H1 (cell line): ENCODE data around the gene RASAL1. TPM values are rescaled to one million over a fixed set of nuclear protein-coding genes. Genes with fewer than 3 reads are reported as not detected.

Experiments
- CTCF ChIA-PET: fragments of 300-600 bp; sonication (Branson Sonifier 250); formaldehyde crosslinking; loops from one replicate; lab custom pipeline; 2021; ENCODE audit not compliant: partially characterized antibody; lab: Charles Lee
- POLR2A ChIA-PET: fragments of 300-600 bp; sonication (Branson Sonifier 250); formaldehyde crosslinking; loops from one replicate; lab custom pipeline; 2021; ENCODE audit warnings: inconsistent platforms; ENCODE audit not compliant: partially characterized antibody; lab: Charles Lee
- DNase-seq, 2 experiments: peaks; one replicate each; pipeline versions ENCODE4 v3.0.0 to v3.0.0-alpha.2; 2010 to 2022; ENCODE audit warnings: low spot score in 2 of 2, low read depth in 1 of 2, mixed read lengths in 1 of 2
- FAIRE-seq: peaks from 2 replicates; lab custom pipeline; 2011; peaks lifted over from hg19 to GRCh38; lab: Jason Lieb, UNC
- H2AFZ ChIP-seq: 2 replicates; pipeline ENCODE4 v1.8.1; 2012; ENCODE audit warnings: low read length, inconsistent platforms
- H2AK5ac ChIP-seq: 2 replicates; pipeline ENCODE4 v1.6.1; 2013; ENCODE audit warnings: low read depth, low read length
- H2BK120ac ChIP-seq: replicated peaks from 2 replicates; pipeline ENCODE3; 2013; ENCODE audit warnings: low read depth, low read length, inconsistent platforms
- H2BK12ac ChIP-seq: 2 replicates; pipeline ENCODE4 v1.6.1; 2013; ENCODE audit warnings: low read depth, low read length
- H2BK15ac ChIP-seq: 2 replicates; pipeline ENCODE4 v1.6.1; 2013; ENCODE audit warnings: low read length
- H2BK20ac ChIP-seq: 2 replicates; pipeline ENCODE4 v1.6.1; 2013; ENCODE audit warnings: low read length
- H2BK5ac ChIP-seq: 2 replicates; pipeline ENCODE4 v1.6.1; 2013; ENCODE audit warnings: low read depth, low read length
- H3K14ac ChIP-seq: 2 replicates; pipeline ENCODE4 v1.6.1; 2013; ENCODE audit warnings: inconsistent platforms; ENCODE audit not compliant: insufficient read length
- H3K18ac ChIP-seq: 2 replicates; pipeline ENCODE4 v1.6.1; 2013; ENCODE audit warnings: low read length; ENCODE audit errors: extremely low read depth
- H3K23ac ChIP-seq: 2 replicates; pipeline ENCODE4 v1.6.1; 2013; ENCODE audit warnings: inconsistent platforms; ENCODE audit not compliant: insufficient read length
- H3K23me2 ChIP-seq: 2 replicates; pipeline ENCODE4 v1.6.1; 2013; ENCODE audit warnings: low read depth, low read length
- H3K27ac ChIP-seq: 2 replicates; pipeline ENCODE4 v1.6.1; 2011; ENCODE audit warnings: low read depth, low read length, inconsistent platforms
- H3K27me3 ChIP-seq, 4 experiments: replicated peaks in 1 of 4; 1 replicate in 1 of 4; 2 replicates in 3 of 4; pipeline versions ENCODE4 v1.6.1 to v1.8.1; 2011 to 2013; ENCODE audit warnings: low read length in 3 of 4, mild to moderate bottlenecking in 3 of 4, inconsistent platforms in 2 of 4, mixed read lengths in 2 of 4, moderate library complexity in 1 of 4; ENCODE audit not compliant: control insufficient read depth in 3 of 4, insufficient read depth in 3 of 4; ENCODE audit errors: extremely low read depth in 1 of 4
- H3K36me3 ChIP-seq, 4 experiments: 2 replicates each; pipeline versions ENCODE4 v1.6.1 to v1.8.1; 2011 to 2013; ENCODE audit warnings: mild to moderate bottlenecking in 4 of 4, low read length in 3 of 4, moderate library complexity in 2 of 4, control low read depth in 1 of 4, inconsistent platforms in 1 of 4; ENCODE audit not compliant: insufficient read depth in 4 of 4, control insufficient read depth in 2 of 4
- H3K4ac ChIP-seq: replicated peaks from 2 replicates; pipeline ENCODE3; 2013; ENCODE audit warnings: low read length, low read depth, mixed read lengths, inconsistent platforms; ENCODE audit not compliant: insufficient read length
- H3K4me1 ChIP-seq, 4 experiments: replicated peaks in 1 of 4; 1 replicate in 1 of 4; 2 replicates in 3 of 4; pipeline versions ENCODE4 v1.6.1 to v1.8.1; 2011 to 2013; ENCODE audit warnings: low read length in 3 of 4, inconsistent platforms in 2 of 4, mixed read lengths in 1 of 4; ENCODE audit not compliant: insufficient read depth in 4 of 4, control insufficient read depth in 3 of 4
- H3K4me2 ChIP-seq, 2 experiments: 2 replicates each; pipeline versions ENCODE4 v1.6.1 to v1.8.1; 2011 to 2013; ENCODE audit warnings: low read depth in 2 of 2, low read length in 2 of 2, control low read depth in 1 of 2, inconsistent platforms in 1 of 2, mild to moderate bottlenecking in 1 of 2; ENCODE audit not compliant: insufficient read depth in 1 of 2
- H3K4me3 ChIP-seq, 4 experiments: fragments of 200-600, 300-600 bp in 1 of 4; sonication (generic), shearing (Covaris generic), sonication (Bioruptor Twin) in 1 of 4; 2 replicates each; pipeline versions ENCODE4 v1.5.1 to v1.8.1; 2011 to 2016; ENCODE audit warnings: low read length in 4 of 4, low read depth in 3 of 4, control low read depth in 2 of 4, inconsistent platforms in 2 of 4, mild to moderate bottlenecking in 2 of 4, mixed read lengths in 1 of 4, moderate library complexity in 1 of 4; ENCODE audit not compliant: insufficient read depth in 2 of 4; ENCODE audit errors: extremely low read depth in 1 of 4
- H3K56ac ChIP-seq: replicated peaks from 2 replicates; pipeline ENCODE3; 2013; ENCODE audit warnings: low read depth, mild to moderate bottlenecking, mixed read lengths, low read length, inconsistent platforms; ENCODE audit not compliant: insufficient read length
- H3K79me1 ChIP-seq: 2 replicates; pipeline ENCODE4 v1.6.1; 2013; ENCODE audit warnings: low read depth, low read length, control low read depth
- H3K79me2 ChIP-seq, 2 experiments: 2 replicates each; pipeline versions ENCODE4 v1.6.1 to v1.8.1; 2012 to 2013; ENCODE audit warnings: low read length in 2 of 2, mild to moderate bottlenecking in 2 of 2, inconsistent platforms in 1 of 2; ENCODE audit not compliant: insufficient read depth in 2 of 2, control insufficient read depth in 1 of 2
- H3K9ac ChIP-seq, 4 experiments: replicated peaks in 1 of 4; 1 replicate in 1 of 4; 2 replicates in 3 of 4; pipeline versions ENCODE4 v1.6.1 to v1.8.1; 2011 to 2013; ENCODE audit warnings: low read depth in 3 of 4, low read length in 3 of 4, control low read depth in 2 of 4, mild to moderate bottlenecking in 2 of 4, moderate library complexity in 2 of 4, inconsistent platforms in 1 of 4; ENCODE audit errors: extremely low read depth in 1 of 4
- H3K9me3 ChIP-seq, 2 experiments: 2 replicates each; pipeline versions ENCODE4 v1.6.1 to v1.8.1; 2012 to 2013; ENCODE audit warnings: mild to moderate bottlenecking in 2 of 2, moderate library complexity in 2 of 2, control low read depth in 1 of 2, inconsistent platforms in 1 of 2, low read depth in 1 of 2, low read length in 1 of 2, mixed read lengths in 1 of 2; ENCODE audit not compliant: insufficient read depth in 2 of 2
- H4K20me1 ChIP-seq, 2 experiments: replicated peaks in 1 of 2; 2 replicates each; pipeline versions ENCODE3 to v1.8.1; 2011 to 2013; ENCODE audit warnings: inconsistent platforms in 2 of 2, low read length in 2 of 2, mild to moderate bottlenecking in 1 of 2; ENCODE audit not compliant: insufficient read depth in 2 of 2, control insufficient read depth in 1 of 2
- H4K5ac ChIP-seq: 2 replicates; pipeline ENCODE4 v1.6.1; 2013; ENCODE audit warnings: low read length, low read depth, mixed read lengths, inconsistent platforms; ENCODE audit not compliant: insufficient read length
- H4K8ac ChIP-seq: 2 replicates; pipeline ENCODE4 v1.8.0; 2013; ENCODE audit warnings: mild to moderate bottlenecking, moderate library complexity, low read length, inconsistent platforms; ENCODE audit not compliant: insufficient read depth; ENCODE audit errors: extremely low read depth
- H4K91ac ChIP-seq: replicated peaks from 2 replicates; pipeline ENCODE3; 2013; ENCODE audit warnings: low read length, mixed read lengths, inconsistent platforms; ENCODE audit not compliant: insufficient read length
- BCL11A ChIP-seq, 2 experiments: IDR thresholded peaks; one replicate each; pipeline ENCODE4 v1.6.1; 2011; ENCODE audit warnings: low read depth in 2 of 2, low read length in 2 of 2, mild to moderate bottlenecking in 2 of 2
- CHD2 ChIP-seq: IDR thresholded peaks from 2 replicates; pipeline ENCODE4 v1.6.1; 2012; ENCODE audit warnings: low read length, improper control_type of control experiment
- CREB1 ChIP-seq: IDR thresholded peaks from 2 replicates; pipeline ENCODE4 v1.6.1; 2012; ENCODE audit warnings: inconsistent platforms
- EP300 ChIP-seq, 2 experiments: IDR thresholded peaks; 1 replicate in 1 of 2; 2 replicates in 1 of 2; pipeline ENCODE4 v1.6.1; 2011 to 2012; ENCODE audit warnings: low read depth in 2 of 2, low read length in 2 of 2, mild to moderate bottlenecking in 2 of 2, borderline replicate concordance in 1 of 2, inconsistent platforms in 1 of 2, moderate library complexity in 1 of 2
- GABPA ChIP-seq: IDR thresholded peaks from 2 replicates; pipeline ENCODE4 v1.6.1; 2011; ENCODE audit warnings: mild to moderate bottlenecking, low read length, moderate library complexity, borderline replicate concordance; ENCODE audit not compliant: insufficient read depth
- KDM1A ChIP-seq: fragments of 200-600, 300-600 bp; sonication (generic); IDR thresholded peaks from 2 replicates; pipeline ENCODE4 v1.7.1; 2016; ENCODE audit warnings: mild to moderate bottlenecking, low read length, borderline replicate concordance
- NANOG ChIP-seq: IDR thresholded peaks from 2 replicates; pipeline ENCODE4 v1.6.1; 2011; ENCODE audit warnings: low read length, low read depth, mild to moderate bottlenecking, inconsistent platforms; ENCODE audit not compliant: insufficient read depth, poor library complexity, severe bottlenecking
- NRF1 ChIP-seq: IDR thresholded peaks from 2 replicates; pipeline ENCODE4 v1.6.1; 2011; ENCODE audit warnings: mild to moderate bottlenecking, low read depth, low read length, improper control_type of control experiment
- PHF8 ChIP-seq: fragments of 200-600 bp; sonication (generic); conservative IDR thresholded peaks from 2 replicates; pipeline ENCODE4 v1.7.1; 2012; ENCODE audit warnings: low read depth, mild to moderate bottlenecking, inconsistent platforms, low read length, moderate library complexity
- POU5F1 ChIP-seq: IDR thresholded peaks from 2 replicates; pipeline ENCODE4 v1.6.1; 2011; ENCODE audit warnings: low read depth, mild to moderate bottlenecking, low read length, moderate library complexity
- TAF7 ChIP-seq: optimal IDR thresholded peaks from 2 replicates; pipeline ENCODE3; 2011; ENCODE audit warnings: low read depth, mild to moderate bottlenecking, inconsistent platforms, low read length, moderate library complexity, borderline replicate concordance
- WGBS, 2 experiments: shearing (Covaris generic) in 1 of 2; methylation state at CpG; one replicate each; pipeline versions ENCODE4 v1.1.6 to v1.1.7; 2013 to 2015; ENCODE audit warnings: low lambda C conversion rate in 2 of 2, mixed read lengths in 2 of 2, inconsistent platforms in 1 of 2, low coverage in 1 of 2, missing lambda C conversion rate in 1 of 2; ENCODE audit not compliant: insufficient replicate concordance in 2 of 2, insufficient coverage in 1 of 2, insufficient read length in 1 of 2; ENCODE audit errors: extremely low coverage in 1 of 2, missing lambda C conversion rate in 1 of 2; 5-methylcytosine and 5-hydroxymethylcytosine counted together
- polyA plus RNA-seq, 7 experiments: library from polyadenylated mRNA; depleted of rRNA in 3 of 7; stranded (reverse) in 5 of 7; unstranded in 2 of 7; fragments of >200 nt in 5 of 7; fragments of 200-250 nt in 2 of 7; gene quantifications; 1 replicate in 5 of 7; 2 replicates in 1 of 7; 4 replicates in 1 of 7; pipeline versions ENCODE4 v1.2.1 to v1.2.3, GENCODE V29; 2011 to 2013; ENCODE audit warnings: missing spikeins in 2 of 7, mixed read lengths in 2 of 7
- total RNA-seq: library from RNA; stranded (reverse); fragmentation: NEBNext Ultra II Directional; extraction: Animal tissue kit (Norgen Biotek cat#: 25700); gene quantifications from 2 replicates; pipeline ENCODE4 v1.2.1, GENCODE V29; 2021
- TF ChIP-seq, protein P1 (sequence below): IDR thresholded peaks from 2 replicates; pipeline ENCODE4 v1.6.1; 2012; ENCODE audit warnings: inconsistent platforms
- TF ChIP-seq, protein P2 (sequence below): IDR thresholded peaks from 2 replicates; pipeline ENCODE4 v1.6.1; 2012; ENCODE audit warnings: inconsistent platforms

The RASAL1 gene
- total and polyA plus RNA-seq, 2 of the 8 experiments (the other 6 are each of a cell fraction or from before 2014, with no cell fraction given): 3.7 to 5.0 TPM

DNA sequence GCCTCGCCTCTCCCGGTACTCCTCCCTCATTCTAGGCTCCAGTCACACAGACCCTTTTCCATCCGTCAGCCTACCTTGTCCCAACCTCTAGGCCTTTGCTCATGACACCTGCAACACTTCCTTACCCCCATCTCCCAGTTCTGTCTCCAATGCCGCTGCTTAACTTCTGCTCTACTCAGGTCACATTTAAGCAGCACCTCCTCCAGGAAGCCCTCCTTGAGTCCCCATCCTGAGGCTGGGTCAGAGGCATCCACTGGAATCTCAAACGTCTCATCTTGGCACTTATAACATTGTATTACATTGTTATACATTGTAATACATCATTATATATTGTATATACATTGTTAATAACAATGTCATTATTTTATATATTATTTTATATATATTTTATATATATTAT is 32.8 kb downstream of the RASAL1 start:
- H4K5ac ChIP-seq: no peak overlapping the region
- no peak overlapping the region for H3K14ac ChIP-seq
- no peak overlapping the region for H3K18ac ChIP-seq
- no peak overlapping the region for H4K91ac ChIP-seq
- 90% methylated on average over 5 of the region's 5 CpGs; no CpG with 5 or more reads in 1 of the 2 experiments for WGBS, 2 experiments
- peaks cover 0 to 7% (median 3%) of the 10 kb centered on the region in 4 experiments; a peak in 5 of 7 replicates for H3K4me1 ChIP-seq
- H2BK12ac ChIP-seq: no peak overlapping the region
- no peaks in the 10 kb centered on the region for H3K79me2 ChIP-seq
- FAIRE-seq (no peak), DNase-seq (no peak)
- ChIA-PET POLR2A (interaction anchor here (1.5 to 1.6 kb wide), 3 partner anchors 10 to 71 kb away, joined by 3 to 7 read pairs (median 4); no protein-coding TSS in a partner anchor), CTCF (interaction anchor here (1.1 to 6.9 kb wide), 12 partner anchors 9 to 111 kb away, joined by 3 to 67 read pairs (median 8); no protein-coding TSS in a partner anchor)
- no peaks in the 10 kb centered on the region for H3K79me1 ChIP-seq
- no peak overlapping the region for H3K4me2 ChIP-seq
- H3K4ac ChIP-seq: no peak overlapping the region
- H2BK120ac ChIP-seq: no peak overlapping the region
- no peak overlapping the region for H2AFZ ChIP-seq
- H3K56ac ChIP-seq: no peak overlapping the region
- H3K36me3 ChIP-seq: no peaks in the 10 kb centered on the region
- 0 out of 7 replicates have a peak, but pooled peaks cover 0 to 2% (median 0%) of the 10 kb centered on the region in 4 experiments for H3K27me3 ChIP-seq
- H3K9ac ChIP-seq: no peak overlapping the region
- H2BK20ac ChIP-seq: no peak overlapping the region
- no peak overlapping the region for H3K27ac ChIP-seq
- H3K23me2 ChIP-seq: peaks cover 2% of the 10 kb centered on the region; the same call in 1 of the 2 replicates
- no peak overlapping the region for H3K23ac ChIP-seq
- no peak overlapping the region for H2BK15ac ChIP-seq
- H2BK5ac ChIP-seq: no peak overlapping the region
- H4K20me1 ChIP-seq: no peaks in the 10 kb centered on the region
- no peaks in the 10 kb centered on the region for H3K9me3 ChIP-seq
- H3K4me3 ChIP-seq: no peak overlapping the region
- no peak overlapping the region for H4K8ac ChIP-seq
- no peak overlapping the region for H2AK5ac ChIP-seq
- TF ChIP-seq PHF8 (no peak), CREB1 (no peak), KDM1A (no peak), EP300 (IDR thresholded peaks at IDR 0.05; ENCODE audit: borderline replicate concordance in 1 of 2, low read depth in 2 of 2, low read length in 2 of 2) (no peak), GABPA (no peak), TAF7 (no peak), NANOG (no peak), CHD2 (no peak), POU5F1 (no peak), NRF1 (no peak), BCL11A (IDR thresholded peaks at IDR 0.05; ENCODE audit: low read depth in 2 of 2, low read length in 2 of 2) (no peak)
- TF ChIP-seq, protein P1, sequence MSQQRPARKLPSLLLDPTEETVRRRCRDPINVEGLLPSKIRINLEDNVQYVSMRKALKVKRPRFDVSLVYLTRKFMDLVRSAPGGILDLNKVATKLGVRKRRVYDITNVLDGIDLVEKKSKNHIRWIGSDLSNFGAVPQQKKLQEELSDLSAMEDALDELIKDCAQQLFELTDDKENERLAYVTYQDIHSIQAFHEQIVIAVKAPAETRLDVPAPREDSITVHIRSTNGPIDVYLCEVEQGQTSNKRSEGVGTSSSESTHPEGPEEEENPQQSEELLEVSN: no peak
- TF ChIP-seq, protein P2, sequence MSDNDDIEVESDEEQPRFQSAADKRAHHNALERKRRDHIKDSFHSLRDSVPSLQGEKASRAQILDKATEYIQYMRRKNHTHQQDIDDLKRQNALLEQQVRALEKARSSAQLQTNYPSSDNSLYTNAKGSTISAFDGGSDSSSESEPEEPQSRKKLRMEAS: no peak
